Mesenteric fat pad (tissue), 1 donor: ENCODE results near the gene PRKCB. TPM values are rescaled to one million over a fixed set of nuclear protein-coding genes. Genes with fewer than 3 reads are reported as not detected.
"Not testable (repeated sequence)": the region's sequence is repeated elsewhere in the genome, so short reads cannot be mapped to it uniquely, and the experiment has no call there.

Source experiments
- DNase-seq: peaks from one replicate; pipeline ENCODE4 v3.0.0-alpha.2; 2020; ENCODE audit warnings: low spot score
- microRNA-seq: library from miRNA; unstranded; fragments of <30 nt; microRNA quantifications from one replicate; pipeline ENCODE4 v1.2.0, GENCODE V29; 2020; ENCODE audit warnings: borderline number of aligned reads
- total RNA-seq: library from RNA; stranded (reverse); fragmentation: NEBNext Ultra II Directional; extraction: Animal tissue kit (Norgen Biotek cat#: 25700); gene quantifications from one replicate; pipeline ENCODE4 v1.2.1, GENCODE V29; 2021
- donor health status: DM: yes; HTN: yes; CAD: no.

Gene PRKCB
- total RNA-seq, 1 donor from 2014 or later: 11.0 TPM

DNA sequence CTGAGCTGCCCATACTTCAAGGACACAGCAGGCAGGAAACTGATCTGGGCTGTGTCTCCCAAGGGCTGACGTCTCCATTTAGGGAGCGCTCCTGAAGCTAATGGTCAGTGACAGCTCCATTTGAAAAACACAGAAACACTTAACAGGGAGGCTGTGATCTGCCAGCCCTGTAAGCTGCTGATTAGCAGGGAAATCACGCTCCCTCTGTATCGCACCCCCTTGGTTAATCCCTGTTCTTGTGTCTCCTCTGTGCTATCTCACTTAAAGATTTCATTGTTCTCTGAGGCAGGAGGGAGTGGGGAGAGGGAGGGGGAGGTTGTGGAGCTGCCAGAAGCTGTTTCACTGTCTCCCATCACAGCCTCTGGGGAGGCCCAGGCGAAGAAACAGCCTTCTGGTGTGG lies 372.9 kb downstream of the PRKCB start:
- DNase-seq: no peak

DNA sequence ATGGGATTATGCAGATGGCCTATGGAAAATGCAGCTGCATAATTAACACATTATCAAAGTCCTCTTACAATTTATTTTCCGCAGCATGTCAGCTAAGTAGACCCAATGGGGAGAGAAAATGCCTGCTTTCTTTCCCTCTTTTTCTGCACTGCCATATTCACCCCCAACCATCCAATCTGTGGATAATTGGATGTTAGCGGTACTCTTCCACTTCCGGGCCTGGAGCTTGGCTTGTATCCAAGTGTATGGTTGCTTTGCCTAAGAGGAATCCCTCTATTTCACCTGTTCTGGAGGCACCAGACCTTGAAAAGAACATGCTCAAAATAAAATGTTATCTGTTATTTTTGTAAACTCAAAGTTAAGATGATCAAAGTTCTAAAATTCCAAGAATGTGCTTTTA lies 379.2 kb downstream of the PRKCB start:
- no peak for DNase-seq

GRCh38 chr16:24216961-24217360 lies 381.2 kb downstream of the PRKCB start:
- DNase-seq: no peak

GRCh38 chr16:24217461-24217860 lies 381.7 kb downstream of the PRKCB start:
- no peak for DNase-seq

DNA sequence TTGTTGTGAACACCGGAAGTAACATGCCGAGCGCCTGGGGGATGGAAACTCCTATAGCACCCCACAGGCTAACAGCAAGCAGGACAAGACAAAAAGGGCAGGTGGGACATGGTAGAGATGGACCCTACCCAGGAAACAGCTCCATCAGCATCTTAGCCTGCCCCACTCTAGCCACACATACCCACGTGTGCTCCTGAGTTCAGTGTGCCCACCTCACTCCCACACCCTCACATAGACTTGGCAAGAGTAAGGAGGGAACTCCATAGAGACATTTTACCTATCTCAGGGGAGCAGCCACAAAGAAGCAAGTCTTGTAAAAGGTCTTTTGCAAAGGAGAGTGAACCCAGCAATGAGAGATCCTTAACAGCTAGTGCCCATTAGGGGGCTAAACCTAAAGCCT lies 382.5 kb downstream of the PRKCB start:
- no peak for DNase-seq

DNA sequence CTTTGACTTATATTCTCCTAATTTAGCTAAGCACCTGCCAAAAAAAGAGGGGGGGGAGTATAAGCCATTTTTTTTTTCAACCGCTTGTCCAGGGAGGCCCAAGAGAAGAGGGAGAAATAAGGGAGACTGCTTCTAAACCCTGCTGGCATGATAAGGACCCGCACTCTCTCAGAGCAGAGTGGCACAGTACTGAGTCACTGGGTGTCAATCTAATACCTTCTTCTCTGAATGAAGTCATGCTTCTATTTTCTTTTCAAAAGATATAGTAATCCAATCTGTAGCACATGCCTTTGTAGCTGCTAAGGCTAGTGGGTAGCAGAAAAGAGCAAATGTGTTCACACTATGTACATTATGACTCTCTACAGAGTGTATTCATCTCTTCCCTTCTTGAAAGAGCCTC lies 385.4 kb downstream of the PRKCB start:
- no peak for DNase-seq

DNA sequence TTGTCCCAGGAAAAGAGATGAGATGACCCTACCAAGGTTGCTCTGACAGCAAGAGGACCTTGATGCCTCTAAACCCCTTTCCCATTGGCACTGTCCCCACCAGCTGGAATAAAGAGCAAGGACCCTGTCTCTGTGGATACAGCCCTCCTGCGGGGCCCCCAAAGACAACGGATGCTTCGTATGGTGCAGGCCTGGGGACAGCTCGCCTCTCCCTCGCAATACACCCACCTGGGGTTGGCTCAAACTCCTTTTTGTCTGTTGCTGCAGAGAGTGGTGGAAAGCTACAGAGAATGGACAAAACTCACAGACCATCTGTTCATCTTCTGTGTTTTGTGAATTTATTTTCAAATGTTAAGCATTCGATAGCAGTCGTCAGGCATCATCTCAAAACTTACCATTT lies 392.7 kb downstream of the PRKCB start:
- DNase-seq: no peak

DNA sequence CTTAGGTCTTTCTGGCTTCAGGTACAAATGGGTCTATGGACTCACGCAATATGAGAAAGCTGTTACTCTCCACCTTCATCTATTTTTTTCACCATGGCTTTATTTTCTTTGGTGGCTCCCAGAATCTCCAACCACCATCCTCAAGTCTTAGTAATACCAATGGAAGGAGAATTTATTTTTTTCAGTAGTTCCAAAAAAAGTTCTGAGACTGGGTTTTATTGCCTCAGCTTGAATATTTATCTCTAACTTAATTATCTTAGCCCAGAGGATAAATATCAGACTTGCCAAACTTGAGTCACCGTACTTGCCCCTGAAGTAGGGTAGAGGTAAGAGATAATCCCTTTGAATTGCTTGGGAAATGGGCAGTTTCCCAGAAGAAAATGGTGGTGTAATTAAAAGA lies 397.2 kb downstream of the PRKCB start:
- no peak for DNase-seq

GRCh38 chr16:24234737-24235136 lies 399.0 kb downstream of the PRKCB start:
- DNase-seq: no peak

DNA sequence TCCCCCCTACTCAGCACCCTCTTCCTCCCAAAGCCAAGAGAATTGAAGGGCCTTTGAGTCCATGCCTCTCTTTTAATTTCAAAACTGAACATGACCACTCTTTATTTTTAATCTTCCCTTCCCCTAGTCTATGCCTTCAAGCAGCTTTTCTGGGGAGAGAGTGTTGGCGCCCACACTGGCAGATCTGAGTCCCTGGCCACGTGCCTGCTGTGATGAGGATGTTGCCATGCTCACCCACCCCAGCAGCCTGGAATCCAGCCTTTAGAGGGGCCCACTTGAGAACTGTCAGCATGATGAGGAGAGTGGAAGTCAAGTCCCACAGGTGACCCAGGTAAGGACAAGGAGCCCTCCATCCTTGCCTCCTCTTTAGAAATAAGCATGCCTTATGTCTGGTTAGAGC lies 400.0 kb downstream of the PRKCB start:
- no peak for DNase-seq

DNA sequence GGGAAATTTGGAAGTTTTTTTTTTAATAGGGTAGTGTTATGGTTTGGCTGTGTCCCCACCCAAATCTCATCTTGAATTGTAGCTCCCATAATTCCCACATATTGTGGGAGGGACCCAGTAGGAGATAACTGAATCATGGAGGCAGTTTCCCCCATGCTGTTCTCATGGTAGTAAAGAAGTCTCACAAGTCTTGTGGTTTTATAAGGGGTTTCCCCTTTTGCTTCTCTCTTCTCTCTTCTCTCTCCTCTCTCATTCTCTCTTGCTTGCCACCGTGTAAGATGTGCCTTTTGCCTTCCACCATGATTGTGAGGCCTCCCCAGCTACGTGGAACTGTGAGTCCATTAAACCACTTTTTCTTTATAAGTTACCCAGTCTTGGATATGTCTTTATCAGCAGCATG lies 403.1 kb downstream of the PRKCB start:
- DNase-seq: not testable (repeated sequence)

- DNase-seq: no peak
Observed at GRCh38 chr16:24246911-24247607, 411.3 kb downstream of the PRKCB start.

DNA sequence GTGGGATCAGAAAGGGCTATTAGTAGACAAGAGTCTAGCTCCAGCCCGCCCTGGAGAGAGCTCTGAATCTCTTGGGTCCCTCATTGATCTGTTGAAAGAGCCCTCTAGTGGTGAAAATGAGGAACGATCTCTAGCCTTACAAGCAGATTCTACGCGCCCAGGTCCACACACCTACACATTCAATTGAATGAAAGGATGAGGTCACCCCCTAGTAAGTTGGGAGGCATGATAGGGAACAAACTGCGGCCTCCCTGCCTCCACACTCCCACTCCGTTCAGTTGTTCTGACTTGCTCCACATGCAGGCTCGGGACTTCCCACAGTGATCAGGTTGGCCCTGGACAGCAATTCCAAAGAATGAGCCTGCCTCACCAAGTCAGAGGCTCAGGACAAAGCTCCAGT lies 417.4 kb downstream of the PRKCB start:
- DNase-seq: no peak

GRCh38 chr16:24255456-24256371 lies 419.9 kb downstream of the PRKCB start, which contains the start of gene CACNG3:
TSS of gene CACNG3 (plus strand) at chr16:24256335. CDS start at chr16:24256755, 420 bp downstream.
- no peak for DNase-seq

- DNase-seq: no peak
Observed at GRCh38 chr16:24257958-24258357, 422.2 kb downstream of the PRKCB start.

DNA sequence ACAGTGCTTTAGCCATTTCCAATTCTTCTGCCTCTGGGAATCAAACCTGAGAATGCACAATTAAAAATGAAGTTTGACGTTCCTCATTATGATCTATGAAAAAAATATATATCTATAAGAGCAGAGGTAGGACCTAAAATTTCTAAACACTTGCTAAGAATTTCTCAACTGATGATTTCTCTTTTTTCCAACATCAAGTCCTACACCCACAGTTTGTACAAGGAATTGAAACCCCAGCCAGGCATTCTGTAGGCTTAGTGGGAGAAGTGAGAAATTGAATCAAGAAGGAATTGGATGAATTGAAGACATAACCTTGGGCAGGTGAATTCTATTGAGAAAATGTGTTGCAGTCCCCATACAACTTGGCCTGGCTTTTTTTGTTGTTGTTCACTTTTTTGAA lies 423.0 kb downstream of the PRKCB start:
- DNase-seq: no peak

GRCh38 chr16:24262816-24263215 lies 427.0 kb downstream of the PRKCB start:
- no peak for DNase-seq

Small RNA genes lying within 50 kb of the gene (microRNA-seq; reads per million reads assigned to microRNA genes)
- gene MIR1273H: not detected

Other genes with a start within 250 kb of the PRKCB start
- gene NDUFAB1, start 239.7 kb upstream of the PRKCB start, total RNA-seq: 77.0 TPM
- 10.8 TPM for gene PALB2, start 194.7 kb upstream of the PRKCB start, total RNA-seq
- gene DCTN5, start 194.5 kb upstream of the PRKCB start, total RNA-seq: 57.6 TPM
- gene PLK1, start 157.1 kb upstream of the PRKCB start, total RNA-seq: 1.2 TPM
- 1.9 TPM for gene ERN2, start 122.8 kb upstream of the PRKCB start, total RNA-seq
- 0.22 TPM for gene CHP2, start 81.0 kb upstream of the PRKCB start, total RNA-seq